Body of pancreas (tissue), 4 donors: ENCODE measurements around the gene LYST.

Experiments
- CTCF ChIP-seq, 7 experiments: fragments of 450-650 bp in 4 of 7; fragments of 200-600 bp in 3 of 7; sonication (generic) in 3 of 7; IDR thresholded peaks; one replicate each; pipeline ENCODE4 v1.5.1; 2016 to 2019; ENCODE audit warnings: antibody characterized with exemption in 7 of 7
- POLR2A ChIP-seq, 3 donors: fragments of 450-650 bp; IDR thresholded peaks; one replicate each; pipeline ENCODE4 v1.6.1; 2016; ENCODE audit warnings: antibody characterized with exemption in 3 of 3, mild to moderate bottlenecking in 2 of 3

GRCh38 chr1:235775246-235775860 lies 91.4 kb downstream of the LYST start:
- no peak for TF ChIP-seq CTCF (IDR thresholded peaks at IDR 0.05)
- TF ChIP-seq POLR2A (IDR thresholded peaks at IDR 0.05) = no peak
